Measurements from ENCODE around the gene BAZ1B.

GRCh38 chr7:73448609-73449008 is 73.5 kb downstream of the BAZ1B start:
- TF ChIP-seq CTCF (conservative IDR thresholded peaks at IDR 0.05; ENCODE audit: low read length) (no peak), EZH2phosphoT487 (IDR thresholded peaks at IDR 0.05; ENCODE audit: borderline replicate concordance, low read depth, low read length) (no peak)

All from OCI-LY7 (cell line).